ENCODE results near the gene DDR2.
"Not testable (repeated sequence)": the region's sequence is repeated elsewhere in the genome, so short reads cannot be mapped to it uniquely, and the experiment has no call there.

DNA sequence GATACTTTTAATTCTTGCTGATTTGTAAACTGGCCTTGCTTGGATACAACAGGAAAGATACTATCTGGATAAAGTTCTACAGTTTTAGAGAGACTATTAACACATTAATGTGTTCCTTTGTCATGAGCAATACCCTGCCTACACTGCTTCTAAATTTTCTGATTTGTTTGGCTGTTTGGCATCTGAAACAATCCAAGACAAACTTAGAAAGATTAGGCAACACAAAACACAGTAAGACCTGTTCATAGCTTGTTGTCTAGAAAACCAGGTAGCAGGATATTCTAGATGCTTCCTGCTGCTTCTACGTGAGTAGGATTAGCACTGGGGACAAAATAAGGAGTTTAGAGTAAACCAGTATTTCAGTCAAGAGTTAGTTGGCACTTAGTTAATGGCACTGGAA, 152.7 kb downstream of the DDR2 start:
- TF ChIP-seq, protein P1, sequence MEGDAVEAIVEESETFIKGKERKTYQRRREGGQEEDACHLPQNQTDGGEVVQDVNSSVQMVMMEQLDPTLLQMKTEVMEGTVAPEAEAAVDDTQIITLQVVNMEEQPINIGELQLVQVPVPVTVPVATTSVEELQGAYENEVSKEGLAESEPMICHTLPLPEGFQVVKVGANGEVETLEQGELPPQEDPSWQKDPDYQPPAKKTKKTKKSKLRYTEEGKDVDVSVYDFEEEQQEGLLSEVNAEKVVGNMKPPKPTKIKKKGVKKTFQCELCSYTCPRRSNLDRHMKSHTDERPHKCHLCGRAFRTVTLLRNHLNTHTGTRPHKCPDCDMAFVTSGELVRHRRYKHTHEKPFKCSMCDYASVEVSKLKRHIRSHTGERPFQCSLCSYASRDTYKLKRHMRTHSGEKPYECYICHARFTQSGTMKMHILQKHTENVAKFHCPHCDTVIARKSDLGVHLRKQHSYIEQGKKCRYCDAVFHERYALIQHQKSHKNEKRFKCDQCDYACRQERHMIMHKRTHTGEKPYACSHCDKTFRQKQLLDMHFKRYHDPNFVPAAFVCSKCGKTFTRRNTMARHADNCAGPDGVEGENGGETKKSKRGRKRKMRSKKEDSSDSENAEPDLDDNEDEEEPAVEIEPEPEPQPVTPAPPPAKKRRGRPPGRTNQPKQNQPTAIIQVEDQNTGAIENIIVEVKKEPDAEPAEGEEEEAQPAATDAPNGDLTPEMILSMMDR (IDR thresholded peaks at IDR 0.05) = not testable (repeated sequence)
- TF ChIP-seq POLR2A (IDR thresholded peaks at IDR 0.05) = not testable (repeated sequence)
